Body of pancreas (tissue), 4 donors: ENCODE data around the gene GRIN1. TPM values are rescaled to one million over a fixed set of nuclear protein-coding genes. Genes with fewer than 3 reads are reported as not detected.
"Not testable (repeated sequence)": the region's sequence is repeated elsewhere in the genome, so short reads cannot be mapped to it uniquely, and the experiment has no call there.

Source experiments
- ATAC-seq: fragments of 150-250 bp; one replicate; pipeline ENCODE4 v1.9.1; 2016
- DNase-seq, 4 donors: peaks; one replicate each; pipeline ENCODE4 v3.0.0-alpha.2; 2019
- H3K27ac ChIP-seq, 4 donors: fragments of 200-600 bp; sonication (generic); 1 replicate in 3 of 4; 2 replicates in 1 of 4; pipeline versions ENCODE4 v1.5.1 to v1.6.1; 2016 to 2019; ENCODE audit warnings: mild to moderate bottlenecking in 1 of 4, mixed read lengths in 1 of 4, moderate library complexity in 1 of 4
- H3K27me3 ChIP-seq, 2 donors: fragments of 200-600 bp; sonication (generic); one replicate each; pipeline ENCODE4 v1.6.0; 2016; ENCODE audit warnings: mild to moderate bottlenecking in 1 of 2
- H3K36me3 ChIP-seq, 2 donors: fragments of 200-600 bp; sonication (generic); replicated peaks in 1 of 2; 2 replicates each; pipeline ENCODE4 v1.5.1; 2016; ENCODE audit warnings: low read depth in 2 of 2; ENCODE audit not compliant: insufficient read depth in 1 of 2
- H3K4me1 ChIP-seq: fragments of 200-600 bp; sonication (generic); one replicate; pipeline ENCODE4 v1.6.0; 2016
- H3K4me3 ChIP-seq, 2 donors: fragments of 200-600 bp; sonication (generic); 1 replicate in 1 of 2; 2 replicates in 1 of 2; pipeline ENCODE4 v1.5.1; 2016 to 2019
- H3K9me3 ChIP-seq, 3 donors: fragments of 200-600 bp; sonication (generic); 1 replicate in 2 of 3; 2 replicates in 1 of 3; pipeline ENCODE4 v1.5.1; 2016
- POLR2A ChIP-seq, 3 donors: fragments of 450-650 bp; IDR thresholded peaks; one replicate each; pipeline ENCODE4 v1.6.1; 2016; ENCODE audit warnings: antibody characterized with exemption in 3 of 3, mild to moderate bottlenecking in 2 of 3
- WGBS, 2 donors: methylation state at CpG; one replicate each; pipeline ENCODE4 v1.1.5; 2017; 5-methylcytosine and 5-hydroxymethylcytosine counted together
- intact Hi-C: fragments of 100-400 bp; cut with DNase I; formaldehyde crosslinking; loops from one replicate; pipeline ENCODE4 v1.15.1; 2023
- total RNA-seq, 2 donors: library from RNA; depleted of rRNA; stranded (reverse); fragments of >200 nt; gene quantifications; one replicate each; pipeline ENCODE4 v1.1.0, GENCODE V29; 2016
- TF ChIP-seq, protein P1 (sequence below), 7 experiments: fragments of 450-650 bp in 4 of 7; fragments of 200-600 bp in 3 of 7; sonication (generic) in 3 of 7; IDR thresholded peaks; one replicate each; pipeline ENCODE4 v1.5.1; 2016 to 2019; ENCODE audit warnings: antibody characterized with exemption in 7 of 7

Gene GRIN1
- total RNA-seq, 2 donors from 2014 or later: not detected

DNA sequence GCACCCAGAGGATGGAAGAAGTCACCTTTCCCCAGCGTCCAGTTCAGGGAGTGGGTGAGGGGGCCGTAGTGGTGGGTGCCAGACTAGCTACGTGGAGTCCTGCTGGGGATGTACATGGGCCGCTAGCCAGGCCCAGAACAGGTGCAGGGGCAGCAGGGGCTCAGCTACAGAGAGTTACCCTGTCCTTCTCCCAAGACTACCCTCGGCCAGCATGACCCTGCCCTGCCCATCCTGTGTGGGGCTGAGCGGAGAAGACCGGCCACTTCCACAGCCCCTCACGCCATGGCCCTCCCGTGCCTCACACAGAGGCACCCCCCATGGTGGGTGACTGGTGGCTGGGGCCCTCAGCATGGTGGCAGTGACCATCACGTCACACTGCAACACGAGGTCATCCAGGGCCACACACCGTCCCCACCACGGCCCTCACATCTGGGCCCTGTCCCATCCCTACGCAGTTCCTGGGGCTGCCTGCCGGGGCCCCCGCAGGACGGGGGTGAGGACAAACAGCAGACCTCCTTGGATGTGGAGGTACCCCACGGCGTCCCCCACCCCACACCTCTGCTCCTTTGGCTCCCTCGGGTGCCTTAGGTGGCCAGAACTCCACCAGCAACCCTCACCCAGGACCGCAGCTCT lies 23.4 kb upstream of the GRIN1 start:
- 49 to 54% methylated on average over 5 to 21 of the region's 21 CpGs for WGBS, 2 donors
- Histone ChIP-seq H3K27me3 (no peaks in the 10 kb centered on the region), H3K36me3 (no peaks in the 10 kb centered on the region), H3K4me1 (peaks cover 17% of the 10 kb centered on the region), H3K4me3 (no peak overlapping the region), H3K9me3 (no peaks in the 10 kb centered on the region), H3K27ac (no peak overlapping the region)
- ATAC-seq (no peak), DNase-seq (no peak)
- TF ChIP-seq, protein P1, sequence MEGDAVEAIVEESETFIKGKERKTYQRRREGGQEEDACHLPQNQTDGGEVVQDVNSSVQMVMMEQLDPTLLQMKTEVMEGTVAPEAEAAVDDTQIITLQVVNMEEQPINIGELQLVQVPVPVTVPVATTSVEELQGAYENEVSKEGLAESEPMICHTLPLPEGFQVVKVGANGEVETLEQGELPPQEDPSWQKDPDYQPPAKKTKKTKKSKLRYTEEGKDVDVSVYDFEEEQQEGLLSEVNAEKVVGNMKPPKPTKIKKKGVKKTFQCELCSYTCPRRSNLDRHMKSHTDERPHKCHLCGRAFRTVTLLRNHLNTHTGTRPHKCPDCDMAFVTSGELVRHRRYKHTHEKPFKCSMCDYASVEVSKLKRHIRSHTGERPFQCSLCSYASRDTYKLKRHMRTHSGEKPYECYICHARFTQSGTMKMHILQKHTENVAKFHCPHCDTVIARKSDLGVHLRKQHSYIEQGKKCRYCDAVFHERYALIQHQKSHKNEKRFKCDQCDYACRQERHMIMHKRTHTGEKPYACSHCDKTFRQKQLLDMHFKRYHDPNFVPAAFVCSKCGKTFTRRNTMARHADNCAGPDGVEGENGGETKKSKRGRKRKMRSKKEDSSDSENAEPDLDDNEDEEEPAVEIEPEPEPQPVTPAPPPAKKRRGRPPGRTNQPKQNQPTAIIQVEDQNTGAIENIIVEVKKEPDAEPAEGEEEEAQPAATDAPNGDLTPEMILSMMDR (IDR thresholded peaks at IDR 0.05): no peak
- TF ChIP-seq POLR2A (IDR thresholded peaks at IDR 0.05): no peak
- intact Hi-C loops: loop anchor here (5.0 kb wide), 1 partner anchor 117 kb away; the partner anchor contains the start of gene SLC34A3

DNA sequence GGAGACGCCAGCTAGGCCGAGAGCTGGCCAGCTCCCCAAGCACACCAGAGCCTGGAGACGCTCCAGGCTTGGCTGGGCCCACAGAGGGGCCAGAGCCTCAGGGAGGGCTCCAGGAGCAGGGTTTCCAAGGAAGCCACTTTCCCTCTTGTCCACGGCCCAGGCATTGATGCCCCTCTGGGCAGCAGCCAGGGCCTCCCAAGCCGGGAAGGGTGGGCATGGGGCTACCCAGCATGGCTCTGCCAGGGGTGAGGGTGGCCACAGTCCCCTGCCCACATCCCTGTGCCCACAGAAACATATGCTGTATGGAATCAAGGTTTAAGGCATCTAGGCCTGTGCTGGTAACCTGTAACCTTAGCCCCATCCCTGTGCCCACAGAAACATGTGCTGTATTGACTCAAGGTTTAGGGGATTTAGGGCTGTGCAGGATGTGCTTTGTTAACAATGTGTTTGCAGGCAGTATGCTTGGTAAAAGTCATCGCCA lies 22.9 kb upstream of the GRIN1 start:
- 42 to 100% methylated on average over 1 to 6 of the region's 6 CpGs for WGBS, 2 donors

DNA sequence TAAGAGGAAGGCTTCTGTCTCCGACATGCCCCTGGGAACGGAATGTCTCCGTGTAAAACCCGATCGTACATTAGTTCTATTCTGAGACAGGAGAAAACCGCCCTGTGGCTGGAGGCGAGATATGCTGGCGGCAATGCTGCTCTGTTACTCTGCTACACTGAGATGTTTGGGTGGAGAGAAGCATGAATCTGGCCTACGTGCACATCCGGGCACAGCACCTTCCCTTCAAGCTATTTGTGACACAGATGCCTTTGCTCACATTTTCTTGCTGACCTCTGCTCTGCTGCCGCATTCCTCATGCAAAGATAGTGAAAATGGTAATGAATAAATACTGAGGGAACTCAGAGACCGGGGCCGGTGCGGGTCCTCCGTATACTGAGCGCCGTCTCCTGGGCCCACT lies 22.2 kb upstream of the GRIN1 start:
- no peak for TF ChIP-seq POLR2A (IDR thresholded peaks at IDR 0.05)
- TF ChIP-seq, protein P1 (IDR thresholded peaks at IDR 0.05): no peak
- Histone ChIP-seq H3K4me1 (peaks cover 18% of the 10 kb centered on the region), H3K4me3 (no peak overlapping the region), H3K27me3 (no peaks in the 10 kb centered on the region), H3K9me3 (no peaks in the 10 kb centered on the region), H3K36me3 (no peaks in the 10 kb centered on the region), H3K27ac (no peak overlapping the region)
- DNase-seq: no peak
- intact Hi-C loops: loop anchor here (5.0 kb wide), 1 partner anchor 116 kb away; the partner anchor contains the start of gene SLC34A3
- 55 to 62% methylated on average over 17 of the region's 17 CpGs for WGBS, 2 donors
- no peak for ATAC-seq

More for the DNA sequence above, 22.9 kb upstream of the GRIN1 start:
- ATAC-seq (no peak), DNase-seq (no peak)
- Histone ChIP-seq H3K36me3 (no peaks in the 10 kb centered on the region), H3K4me1 (peaks cover 17% of the 10 kb centered on the region), H3K27ac (no peak overlapping the region), H3K9me3 (no peaks in the 10 kb centered on the region), H3K4me3 (no peak overlapping the region), H3K27me3 (no peaks in the 10 kb centered on the region)
- intact Hi-C loops: loop anchor here (5.0 kb wide), 1 partner anchor 116 kb away; the partner anchor contains the start of gene SLC34A3
- TF ChIP-seq POLR2A (IDR thresholded peaks at IDR 0.05): no peak
- TF ChIP-seq, protein P1 (IDR thresholded peaks at IDR 0.05): no peak

DNA sequence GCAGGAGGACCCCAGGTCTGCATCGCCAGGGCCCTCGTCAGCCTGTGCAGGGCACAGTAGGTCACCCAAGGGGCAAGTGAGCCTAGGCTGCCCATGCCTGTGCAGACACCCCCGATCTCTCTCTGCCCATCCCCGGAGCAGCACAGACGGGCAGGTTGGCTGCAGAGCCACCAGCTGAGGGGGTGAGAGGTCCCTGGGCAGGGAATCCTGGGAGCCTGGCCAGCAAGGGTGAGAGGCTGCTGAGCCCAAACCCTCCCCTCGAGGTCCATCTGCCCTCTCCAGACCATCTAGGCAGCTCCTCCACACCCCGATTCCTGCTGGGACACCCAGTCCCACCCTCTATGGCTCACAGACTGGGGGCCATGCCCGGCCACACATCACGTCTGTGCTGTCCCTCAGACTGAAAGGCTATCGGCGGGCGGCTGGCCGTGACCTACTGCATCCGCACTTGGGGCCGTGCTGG lies 21.7 kb upstream of the GRIN1 start:
- ATAC-seq (no peak), DNase-seq (no peak)
- H3K9me3 ChIP-seq: no peaks in the 10 kb centered on the region
- peaks cover 23% of the 10 kb centered on the region for H3K4me1 ChIP-seq
- no peak overlapping the region for H3K4me3 ChIP-seq
- H3K36me3 ChIP-seq: no peaks in the 10 kb centered on the region
- WGBS, 2 donors: 64 to 76% methylated on average over 5 to 15 of the region's 15 CpGs
- no peak for TF ChIP-seq POLR2A (IDR thresholded peaks at IDR 0.05)
- TF ChIP-seq, protein P1 (IDR thresholded peaks at IDR 0.05): no peak
- H3K27ac ChIP-seq: no peak overlapping the region
- intact Hi-C loops: loop anchor here (5.0 kb wide), 1 partner anchor 115 kb away; the partner anchor contains the start of gene SLC34A3
- H3K27me3 ChIP-seq: no peaks in the 10 kb centered on the region

DNA sequence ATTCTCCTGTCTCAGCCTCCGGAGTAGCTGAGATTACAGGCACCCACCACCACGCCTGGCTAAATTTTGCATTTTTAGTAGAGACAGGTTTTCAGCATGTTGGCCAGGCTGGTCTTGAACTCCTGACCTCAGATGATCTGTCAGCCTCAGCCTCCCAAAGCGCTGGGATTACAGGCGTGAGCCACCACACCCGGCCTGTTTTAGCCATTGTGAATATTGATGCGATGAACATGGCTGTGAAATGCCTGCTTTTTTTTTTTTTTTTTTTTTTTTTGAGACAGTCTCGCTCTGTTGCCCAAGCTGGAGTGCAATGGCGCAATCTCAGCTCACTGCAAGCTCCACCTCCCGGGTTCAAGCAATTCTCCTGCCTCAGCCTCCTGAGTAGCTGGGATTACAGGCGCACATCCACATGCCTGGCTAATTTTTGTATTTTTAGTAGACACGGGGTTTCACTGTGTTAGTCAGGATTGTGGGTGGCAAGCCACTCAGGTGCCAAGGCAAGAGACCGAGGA lies 20.8 kb upstream of the GRIN1 start:
- not testable (repeated sequence) for H3K9me3 ChIP-seq, H3K27ac ChIP-seq, H3K27me3 ChIP-seq, DNase-seq, ATAC-seq, H3K36me3 ChIP-seq, H3K4me3 ChIP-seq
- H3K4me1 ChIP-seq: peaks cover 23% of the 10 kb centered on the region
- 77 to 83% methylated on average over 12 of the region's 12 CpGs for WGBS, 2 donors
- intact Hi-C loops: loop anchor here (5.0 kb wide), 1 partner anchor 114 kb away; the partner anchor contains the start of gene SLC34A3

DNA sequence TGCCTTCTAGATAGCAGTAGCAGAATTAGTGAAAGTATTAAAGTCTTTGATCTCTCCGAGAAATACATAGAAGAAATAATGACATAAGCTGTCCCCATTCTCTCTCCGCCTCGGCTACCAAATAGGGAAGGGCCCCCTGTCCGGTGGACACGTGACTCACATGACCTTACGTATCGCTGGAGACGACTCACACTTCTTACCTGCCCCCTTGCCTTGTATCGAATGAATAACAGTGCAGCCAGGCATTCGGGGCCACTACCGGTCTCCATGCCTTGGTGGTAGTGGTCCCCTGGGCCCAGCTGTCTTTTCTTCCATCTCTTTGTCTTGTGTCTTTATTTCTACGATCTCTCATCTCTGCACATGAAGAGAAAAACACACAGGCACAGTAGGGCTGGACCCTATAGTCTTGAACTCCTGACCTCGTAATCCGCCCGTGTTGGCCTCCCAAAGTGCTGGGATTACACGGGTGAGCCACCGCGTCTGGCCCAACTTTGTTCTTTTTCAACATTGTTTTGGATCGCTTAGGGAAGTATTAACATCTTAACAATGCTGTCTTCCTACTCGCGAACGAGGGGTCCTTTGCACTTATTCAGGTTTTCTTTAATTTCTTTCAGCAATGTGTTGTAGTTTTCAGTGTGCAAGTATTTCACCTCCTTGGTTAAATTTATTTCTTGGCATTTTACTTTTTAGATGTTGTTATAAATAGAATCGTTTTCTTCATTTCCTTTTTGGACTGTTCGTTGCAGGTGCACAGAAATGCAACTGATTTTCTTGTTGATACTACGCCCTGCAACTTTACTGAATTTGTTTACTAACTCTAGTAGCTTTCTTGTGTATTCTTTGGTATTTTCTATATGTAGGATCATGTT lies 16.8 kb upstream of the GRIN1 start:
- H3K27me3 ChIP-seq, H3K36me3 ChIP-seq, ATAC-seq, H3K9me3 ChIP-seq, H3K4me3 ChIP-seq, H3K27ac ChIP-seq, intact Hi-C loops, DNase-seq: not testable (repeated sequence)
- WGBS, 2 donors: 71% methylated on average over 15 of the region's 25 CpGs
- peaks cover 24% of the 10 kb centered on the region for H3K4me1 ChIP-seq

DNA sequence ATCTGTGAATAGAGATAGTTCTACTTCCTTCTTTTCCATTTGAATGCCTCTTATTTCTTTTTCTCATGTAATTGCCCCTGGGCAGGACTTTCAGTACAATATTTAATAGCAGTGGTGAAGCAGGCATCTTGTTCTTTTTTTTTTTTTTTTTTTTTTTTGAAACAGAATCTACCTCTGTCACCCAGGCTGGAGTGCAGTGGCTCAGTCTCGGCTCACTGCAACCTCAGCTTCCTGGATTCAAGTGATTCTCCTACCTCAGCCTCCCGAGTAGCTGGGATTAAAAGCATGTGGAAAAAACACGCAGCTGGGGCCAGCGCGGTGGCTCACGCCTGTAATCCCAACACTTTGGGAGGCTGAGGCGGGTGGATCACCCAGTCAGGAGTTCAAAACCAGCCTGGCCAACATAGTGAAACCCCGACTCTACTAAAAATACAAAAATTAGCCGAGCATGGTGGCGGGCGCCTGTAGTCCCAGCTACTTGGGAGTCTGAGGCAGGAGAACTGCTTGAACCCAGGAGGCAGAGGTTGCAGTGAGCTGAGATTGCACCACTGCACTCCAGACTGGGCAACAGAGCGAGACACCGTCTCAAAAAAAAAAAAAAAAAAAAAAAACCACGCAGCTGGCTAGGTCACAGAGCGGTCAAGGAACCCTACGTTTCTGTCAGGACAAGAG lies 16.0 kb upstream of the GRIN1 start:
- intact Hi-C loops, H3K27ac ChIP-seq, DNase-seq, H3K9me3 ChIP-seq, ATAC-seq, H3K4me3 ChIP-seq, H3K36me3 ChIP-seq, H3K27me3 ChIP-seq: not testable (repeated sequence)
- H3K4me1 ChIP-seq: peaks cover 29% of the 10 kb centered on the region
- 88% methylated on average over 16 of the region's 16 CpGs for WGBS, 2 donors
